Iris pigment epithelial cell (primary cell): ENCODE measurements around the gene EDC3.
A peak's percentile ranks its signal among the peaks of the same experiment; 100 is the strongest.
"Not testable (repeated sequence)": the region's sequence is repeated elsewhere in the genome, so short reads cannot be mapped to it uniquely, and the experiment has no call there.

Source experiments
- DNase-seq: peaks from one replicate; pipeline ENCODE4 v3.0.0-alpha.2; 2011; ENCODE audit warnings: low read depth

EDC3 gene

GRCh38 chr15:74611834-74612233 is 84.0 kb downstream of the EDC3 start:
- DNase-seq = no peak

- no peak for DNase-seq
Measured at GRCh38 chr15:74611341-74611740, 84.5 kb downstream of the EDC3 start.

GRCh38 chr15:74610302-74610951 is 85.4 kb downstream of the EDC3 start:
- no peak for DNase-seq

- no peak for DNase-seq
Measured at GRCh38 chr15:74609938-74610301, 85.9 kb downstream of the EDC3 start.

- no peak for DNase-seq
Measured at GRCh38 chr15:74608786-74609185, 87.0 kb downstream of the EDC3 start.

- no peak for DNase-seq
Measured at GRCh38 chr15:74605795-74606150, 90.1 kb downstream of the EDC3 start.

- no peak for DNase-seq
Measured at GRCh38 chr15:74604983-74605794, 90.6 kb downstream of the EDC3 start.

GRCh38 chr15:74603789-74604705 is 91.8 kb downstream of the EDC3 start:
- no peak for DNase-seq

- DNase-seq = no peak
Measured at GRCh38 chr15:74603026-74603788, 92.6 kb downstream of the EDC3 start.

- DNase-seq = no peak
Measured at GRCh38 chr15:74599156-74599555, 96.7 kb downstream of the EDC3 start.

- DNase-seq = peak; percentile 92
Measured at GRCh38 chr15:74598126-74598842, 97.5 kb downstream of the EDC3 start.

- DNase-seq = not testable (repeated sequence)
Measured at GRCh38 chr15:74597146-74597705, 98.6 kb downstream of the EDC3 start.

- not testable (repeated sequence) for DNase-seq
Measured at GRCh38 chr15:74596736-74597135, 99.1 kb downstream of the EDC3 start.

GRCh38 chr15:74595271-74595670 is 100.6 kb downstream of the EDC3 start:
- no peak for DNase-seq

GRCh38 chr15:74594455-74594854 is 101.4 kb downstream of the EDC3 start:
- DNase-seq = no peak

- no peak for DNase-seq
Measured at GRCh38 chr15:74593122-74593521, 102.7 kb downstream of the EDC3 start.

- no peak for DNase-seq
Measured at GRCh38 chr15:74592222-74592621, 103.6 kb downstream of the EDC3 start.

- DNase-seq = no peak
Measured at GRCh38 chr15:74589826-74590225, 106.0 kb downstream of the EDC3 start.

GRCh38 chr15:74585857-74586256 is 110.0 kb downstream of the EDC3 start:
- DNase-seq = no peak

- no peak for DNase-seq
Measured at GRCh38 chr15:74585191-74585590, 110.6 kb downstream of the EDC3 start.

GRCh38 chr15:74584779-74585178 is 111.0 kb downstream of the EDC3 start:
- no peak for DNase-seq
